Endothelial cell of umbilical vein (primary cell): ENCODE data around the gene CCR4. TPM values are rescaled to one million over a fixed set of nuclear protein-coding genes. Genes with fewer than 3 reads are reported as not detected.

Experiments
- BruUV-seq: library from RNA; stranded (reverse); fragments of 400-500 nt; replicated peaks from 2 replicates; lab custom pipeline; 2021; lab: Mats Ljungman, UMichigan
- CTCF ChIA-PET: fragments of 300-600, 350-600 bp; sonication (Branson Sonifier 250); formaldehyde crosslinking; loops from one replicate; lab custom pipeline; 2021; ENCODE audit warnings: antibody characterized with exemption, inconsistent platforms; lab: Charles Lee
- POLR2A ChIA-PET: fragments of 300-600, 350-600 bp; sonication (Branson Sonifier 250); formaldehyde crosslinking; loops from one replicate; lab custom pipeline; 2021; ENCODE audit warnings: antibody characterized with exemption, inconsistent platforms; lab: Charles Lee
- DNase-seq: peaks from one replicate; pipeline ENCODE4 v3.0.0-alpha.2; 2011; ENCODE audit warnings: low read depth, low spot score
- FAIRE-seq: peaks from 2 replicates; lab custom pipeline; 2011; peaks lifted over from hg19 to GRCh38; lab: Jason Lieb, UNC
- H2AFZ ChIP-seq: 2 replicates; pipeline ENCODE4 v1.6.0; 2012; ENCODE audit warnings: low read depth, low read length, control low read depth, inconsistent platforms
- H3K27ac ChIP-seq: 2 replicates; pipeline ENCODE4 v1.5.1; 2011; ENCODE audit warnings: low read depth, mild to moderate bottlenecking, control low read depth, low read length, moderate library complexity; ENCODE audit not compliant: insufficient read depth
- H3K27me3 ChIP-seq, 2 experiments: 2 replicates each; pipeline versions ENCODE4 v1.6.0 to v1.6.1; 2011; ENCODE audit warnings: low read length in 2 of 2, mixed read lengths in 1 of 2; ENCODE audit not compliant: control insufficient read depth in 2 of 2, insufficient read depth in 2 of 2
- H3K36me3 ChIP-seq, 2 experiments: 2 replicates in 1 of 2; 3 replicates in 1 of 2; pipeline ENCODE4 v1.5.1; 2011; ENCODE audit warnings: low read length in 2 of 2, mild to moderate bottlenecking in 1 of 2, moderate library complexity in 1 of 2; ENCODE audit not compliant: control insufficient read depth in 2 of 2, insufficient read depth in 2 of 2; ENCODE audit errors: extremely low read depth in 1 of 2
- H3K4me1 ChIP-seq: 3 replicates; pipeline ENCODE4 v1.5.1; 2011; ENCODE audit warnings: mild to moderate bottlenecking, low read length; ENCODE audit not compliant: control insufficient read depth, insufficient read depth; ENCODE audit errors: extremely low read depth
- H3K4me2 ChIP-seq: 2 replicates; pipeline ENCODE4 v1.6.1; 2011; ENCODE audit warnings: low read length, control low read depth, mixed read lengths; ENCODE audit not compliant: insufficient read depth
- H3K4me3 ChIP-seq, 3 experiments: fragments of 200-600 bp in 1 of 3; sonication (generic), shearing (Covaris generic) in 1 of 3; replicated peaks in 1 of 3; 2 replicates each; pipeline ENCODE4 v1.5.1; 2011 to 2016; ENCODE audit warnings: control low read depth in 3 of 3, low read length in 3 of 3, mild to moderate bottlenecking in 2 of 3, inconsistent platforms in 1 of 3, low read depth in 1 of 3, moderate library complexity in 1 of 3; ENCODE audit not compliant: insufficient read depth in 1 of 3
- H3K79me2 ChIP-seq: 2 replicates; pipeline ENCODE4 v1.6.0; 2012; ENCODE audit warnings: low read length, inconsistent platforms; ENCODE audit not compliant: control insufficient read depth, insufficient read depth
- H3K9ac ChIP-seq: replicated peaks from 2 replicates; pipeline ENCODE3; 2011; ENCODE audit warnings: low read length, control low read depth; ENCODE audit not compliant: insufficient read depth; ENCODE audit errors: extremely low read depth
- H3K9me1 ChIP-seq: replicated peaks from 3 replicates; pipeline ENCODE4 v1.6.0; 2011; ENCODE audit warnings: mild to moderate bottlenecking, low read length; ENCODE audit not compliant: control insufficient read depth, insufficient read depth; ENCODE audit errors: extremely low read depth
- H3K9me3 ChIP-seq: replicated peaks from 2 replicates; pipeline ENCODE4 v1.5.1; 2012; ENCODE audit warnings: low read length, inconsistent platforms; ENCODE audit not compliant: control insufficient read depth, insufficient read depth
- H4K20me1 ChIP-seq: replicated peaks from 2 replicates; pipeline ENCODE3; 2011; ENCODE audit warnings: mild to moderate bottlenecking, low read length; ENCODE audit not compliant: control insufficient read depth, insufficient read depth; ENCODE audit errors: extremely low read depth
- EZH2 ChIP-seq: IDR thresholded peaks from 2 replicates; pipeline ENCODE4 v1.6.1; 2012; ENCODE audit warnings: borderline replicate concordance, low read depth, mild to moderate bottlenecking, moderate library complexity, low read length, inconsistent platforms; ENCODE audit not compliant: severe bottlenecking
- FOS ChIP-seq: IDR thresholded peaks from 2 replicates; pipeline ENCODE4 v1.6.1; 2011; ENCODE audit warnings: mild to moderate bottlenecking, low read length, moderate library complexity, borderline replicate concordance; ENCODE audit not compliant: insufficient read depth
- GATA2 ChIP-seq: IDR thresholded peaks from 2 replicates; pipeline ENCODE4 v1.7.0; 2011; ENCODE audit warnings: low read depth, mild to moderate bottlenecking, moderate library complexity, mixed read lengths, low read length; ENCODE audit not compliant: insufficient read length, insufficient read depth
- JUN ChIP-seq: IDR thresholded peaks from 2 replicates; pipeline ENCODE4 v1.6.1; 2011; ENCODE audit warnings: borderline replicate concordance, low read depth; ENCODE audit not compliant: insufficient read length, insufficient read depth
- MYC ChIP-seq: IDR thresholded peaks from one replicate; pipeline ENCODE4 v1.6.1; 2011; ENCODE audit warnings: mild to moderate bottlenecking, low read depth, low read length
- POLR2A ChIP-seq: IDR thresholded peaks from 2 replicates; pipeline ENCODE4 v1.6.1; 2012; ENCODE audit warnings: low read depth, mild to moderate bottlenecking, control low read depth, low read length
- POLR2AphosphoS5 ChIP-seq: IDR thresholded peaks from 2 replicates; pipeline ENCODE4 v1.6.1; 2012; ENCODE audit warnings: low read depth, mild to moderate bottlenecking, control low read depth, low read length, moderate library complexity; ENCODE audit not compliant: insufficient read depth
- dilution Hi-C: fragments of 300-500 bp; cut with MboI; formaldehyde crosslinking; loops from one replicate; pipeline ENCODE4 v1.15.0; 2019; ENCODE audit warnings: low sequenced_read_pairs; ENCODE audit not compliant: extremely low pct_ligation_motif_present
- intact Hi-C: fragments of 100-400 bp; cut with micrococcal nuclease; formaldehyde crosslinking; loops from one replicate; pipeline ENCODE4 v1.10.0; 2022
- polyA plus RNA-seq, 4 experiments: library from polyadenylated mRNA; depleted of rRNA in 3 of 4; stranded (reverse) in 3 of 4; unstranded in 1 of 4; fragments of >200 nt; gene quantifications; 2 replicates each; pipeline versions ENCODE4 v1.2.1 to v1.2.3, GENCODE V29; 2011 to 2012; ENCODE audit warnings: missing spikeins in 1 of 4
- total RNA-seq: library from RNA; stranded (reverse); gene quantifications from 2 replicates; pipeline ENCODE4 v1.2.3, GENCODE V29; 2021
- TF ChIP-seq, protein P1 (sequence below), 2 donors: IDR thresholded peaks; 1 replicate in 1 of 2; 2 replicates in 1 of 2; pipeline ENCODE4 v1.5.1; 2011; ENCODE audit warnings: low read length in 2 of 2, mild to moderate bottlenecking in 2 of 2, moderate library complexity in 2 of 2, control low read depth in 1 of 2, inconsistent platforms in 1 of 2, low read depth in 1 of 2; ENCODE audit not compliant: insufficient read depth in 1 of 2; ENCODE audit errors: extremely low read depth in 1 of 2
- TF ChIP-seq, protein P2 (sequence below): IDR thresholded peaks from 2 replicates; pipeline ENCODE4 v1.6.1; 2011; ENCODE audit not compliant: insufficient read depth, insufficient read length

The CCR4 gene
- total and polyA plus RNA-seq, 2 donors (not counting 3 experiments of a cell fraction or from before 2014, with no cell fraction given) = not detected

DNA sequence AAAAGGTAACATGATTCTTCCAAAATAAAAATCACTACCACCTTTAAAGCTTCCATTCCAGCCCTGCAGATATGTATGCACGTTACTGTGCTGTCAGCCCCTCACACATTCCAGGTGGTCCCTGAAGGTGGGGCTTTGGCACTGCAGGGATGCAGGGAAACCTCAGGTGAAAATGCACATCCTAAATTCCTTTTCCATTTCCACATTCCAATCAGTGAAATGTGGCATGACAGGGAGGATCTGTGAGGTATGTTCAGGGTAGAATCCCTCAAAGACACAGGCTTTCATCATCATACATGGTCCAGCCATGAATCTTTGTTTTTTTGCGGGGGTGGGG, 45.3 kb downstream of the CCR4 start:
- Histone ChIP-seq H3K27me3 (no peaks in the 10 kb centered on the region), H3K9me1 (no peaks in the 10 kb centered on the region), H3K36me3 (peaks cover 0 to 3% of the 10 kb centered on the region in 2 experiments), H3K4me2 (no peak overlapping the region), H2AFZ (no peak overlapping the region), H3K9ac (no peak overlapping the region), H3K9me3 (no peaks in the 10 kb centered on the region), H3K27ac (no peak overlapping the region), H3K4me1 (peaks cover 6% of the 10 kb centered on the region), H4K20me1 (no peaks in the 10 kb centered on the region), H3K4me3 (no peak overlapping the region), H3K79me2 (no peaks in the 10 kb centered on the region)
- intact Hi-C loops (no loop called here), dilution Hi-C loops (no loop called here)
- ChIA-PET POLR2A (no interaction called here), CTCF (no interaction called here)
- no peak for DNase-seq
- TF ChIP-seq GATA2 (no peak), POLR2AphosphoS5 (no peak), POLR2A (no peak), JUN (no peak), MYC (no peak), FOS (no peak), EZH2 (no peak)
- TF ChIP-seq, protein P1, sequence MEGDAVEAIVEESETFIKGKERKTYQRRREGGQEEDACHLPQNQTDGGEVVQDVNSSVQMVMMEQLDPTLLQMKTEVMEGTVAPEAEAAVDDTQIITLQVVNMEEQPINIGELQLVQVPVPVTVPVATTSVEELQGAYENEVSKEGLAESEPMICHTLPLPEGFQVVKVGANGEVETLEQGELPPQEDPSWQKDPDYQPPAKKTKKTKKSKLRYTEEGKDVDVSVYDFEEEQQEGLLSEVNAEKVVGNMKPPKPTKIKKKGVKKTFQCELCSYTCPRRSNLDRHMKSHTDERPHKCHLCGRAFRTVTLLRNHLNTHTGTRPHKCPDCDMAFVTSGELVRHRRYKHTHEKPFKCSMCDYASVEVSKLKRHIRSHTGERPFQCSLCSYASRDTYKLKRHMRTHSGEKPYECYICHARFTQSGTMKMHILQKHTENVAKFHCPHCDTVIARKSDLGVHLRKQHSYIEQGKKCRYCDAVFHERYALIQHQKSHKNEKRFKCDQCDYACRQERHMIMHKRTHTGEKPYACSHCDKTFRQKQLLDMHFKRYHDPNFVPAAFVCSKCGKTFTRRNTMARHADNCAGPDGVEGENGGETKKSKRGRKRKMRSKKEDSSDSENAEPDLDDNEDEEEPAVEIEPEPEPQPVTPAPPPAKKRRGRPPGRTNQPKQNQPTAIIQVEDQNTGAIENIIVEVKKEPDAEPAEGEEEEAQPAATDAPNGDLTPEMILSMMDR (IDR thresholded peaks at IDR 0.05; ENCODE audit: extremely low read depth in 1 of 2, insufficient read depth in 1 of 2, low read depth in 1 of 2, low read length in 2 of 2) = no peak
- TF ChIP-seq, protein P2, sequence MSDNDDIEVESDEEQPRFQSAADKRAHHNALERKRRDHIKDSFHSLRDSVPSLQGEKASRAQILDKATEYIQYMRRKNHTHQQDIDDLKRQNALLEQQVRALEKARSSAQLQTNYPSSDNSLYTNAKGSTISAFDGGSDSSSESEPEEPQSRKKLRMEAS = no peak
- TSS peak; percentile 48 for BruUV-seq
- no peak for FAIRE-seq
